CD4-positive, alpha-beta T cell (primary cell): ENCODE data around the gene KDM3A. TPM values are rescaled to one million over a fixed set of nuclear protein-coding genes. Genes with fewer than 3 reads are reported as not detected.

Experiments used
- ATAC-seq: fragments of 200-7000 bp; cut with Tn5 transposase; one replicate; pipeline ENCODE4 v1.10.0; 2022; ENCODE audit warnings: mild to moderate bottlenecking; ENCODE audit not compliant: poor library complexity
- CTCF ChIA-PET: fragments of 350-600 bp; sonication (Branson Sonifier 250); formaldehyde crosslinking; loops from one replicate; lab custom pipeline; 2021; ENCODE audit warnings: antibody characterized with exemption, inconsistent platforms; lab: Charles Lee
- POLR2A ChIA-PET: fragments of 350-600 bp; sonication (Branson Sonifier 250); formaldehyde crosslinking; loops from one replicate; lab custom pipeline; 2021; ENCODE audit warnings: antibody characterized with exemption, inconsistent platforms; lab: Charles Lee
- DNase-seq, 14 experiments: peaks; one replicate each; pipeline ENCODE4 v3.0.0-alpha.2; 2013 to 2020; ENCODE audit warnings: mixed read lengths in 2 of 14
- H3K27ac ChIP-seq, 2 donors: one replicate each; pipeline versions ENCODE4 v1.5.1 to v1.7.0; 2013; ENCODE audit warnings: low read length in 2 of 2, low read depth in 1 of 2, mild to moderate bottlenecking in 1 of 2
- H3K27me3 ChIP-seq, 2 experiments: 1 replicate in 1 of 2; 2 replicates in 1 of 2; pipeline versions ENCODE4 v1.6.1 to v1.7.0; 2013; ENCODE audit warnings: low read length in 2 of 2, control low read depth in 1 of 2, mild to moderate bottlenecking in 1 of 2, moderate library complexity in 1 of 2; ENCODE audit not compliant: insufficient read depth in 2 of 2, control insufficient read depth in 1 of 2
- H3K36me3 ChIP-seq: one replicate; pipeline ENCODE4 v1.6.1; 2013; ENCODE audit warnings: low read length, control low read depth; ENCODE audit not compliant: insufficient read depth
- H3K4me1 ChIP-seq: one replicate; pipeline ENCODE4 v1.6.1; 2013; ENCODE audit warnings: low read length, control low read depth; ENCODE audit not compliant: insufficient read depth
- H3K4me3 ChIP-seq: one replicate; pipeline ENCODE4 v1.5.1; 2013; ENCODE audit warnings: mild to moderate bottlenecking, low read length, moderate library complexity
- H3K9me3 ChIP-seq, 2 experiments: 1 replicate in 1 of 2; 2 replicates in 1 of 2; pipeline versions ENCODE4 v1.6.1 to v1.7.0; 2013; ENCODE audit warnings: low read length in 2 of 2, mild to moderate bottlenecking in 2 of 2, control low read depth in 1 of 2, moderate library complexity in 1 of 2; ENCODE audit not compliant: control insufficient read depth in 1 of 2, insufficient read depth in 1 of 2
- H3K27ac Mint-ChIP-seq: one replicate; pipeline ENCODE4 v1.8.0; 2020; ENCODE audit warnings: mixed read lengths
- H3K27me3 Mint-ChIP-seq: one replicate; pipeline ENCODE4 v1.8.0; 2021; ENCODE audit warnings: mixed read lengths
- H3K36me3 Mint-ChIP-seq: one replicate; pipeline ENCODE4 v1.8.0; 2021; ENCODE audit warnings: low read depth, mixed read lengths
- H3K4me1 Mint-ChIP-seq: one replicate; pipeline ENCODE4 v1.8.0; 2021; ENCODE audit warnings: low read depth, mixed read lengths
- H3K4me3 Mint-ChIP-seq: one replicate; pipeline ENCODE4 v1.8.0; 2020; ENCODE audit warnings: mild to moderate bottlenecking, mixed read lengths
- H3K9me3 Mint-ChIP-seq: one replicate; pipeline ENCODE4 v1.8.0; 2020; ENCODE audit warnings: mixed read lengths
- intact Hi-C, 2 experiments: fragments of 100-400 bp; cut with DNase I in 1 of 2; cut with micrococcal nuclease in 1 of 2; formaldehyde crosslinking; loops; one replicate each; pipeline versions ENCODE4 v1.15.1 to v1.9.0; 2023 to 2025; cut with DNase I, micrococcal nuclease
- total RNA-seq, 174 experiments: library from RNA in 2 of 174; stranded (reverse) in 2 of 174; gene quantifications; one replicate each; pipeline ENCODE4 v1.2.3 and lab custom pipeline; 2021 to 2026
- TF ChIP-seq, protein P1 (sequence below): fragments of 200-600 bp; IDR thresholded peaks from one replicate; pipeline ENCODE4 v1.8.0; 2022; ENCODE audit warnings: antibody characterized with exemption, mild to moderate bottlenecking

Gene KDM3A
- total RNA-seq, 2 experiments from 2014 or later, result 205 to 207 TPM

DNA sequence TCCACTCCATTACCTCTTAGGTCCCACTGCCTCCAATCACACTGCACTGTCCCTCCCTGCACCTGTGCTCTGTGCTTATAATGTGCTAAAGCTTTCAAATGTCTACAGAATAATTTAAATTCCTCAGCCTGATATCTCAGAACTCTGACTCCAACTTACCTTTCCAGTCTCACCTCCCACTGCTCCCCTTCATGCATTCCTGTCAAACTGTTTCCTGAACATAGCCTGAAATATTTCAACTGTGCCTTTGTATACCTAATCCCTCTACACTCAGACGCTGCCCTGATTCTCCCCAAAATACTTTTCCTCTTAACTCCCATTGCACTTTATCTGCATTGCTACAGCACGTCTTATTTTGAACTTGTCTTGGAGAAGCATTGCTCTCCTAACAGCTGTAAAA is 81.5 kb downstream of the KDM3A start:
- Mint-ChIP-seq H3K27ac (no peak overlapping the region), H3K36me3 (peaks cover 39% of the 10 kb centered on the region), H3K9me3 (peaks cover 6% of the 10 kb centered on the region), H3K4me3 (no peak overlapping the region), H3K4me1 (peaks cover 5% of the 10 kb centered on the region), H3K27me3 (no peaks in the 10 kb centered on the region)
- TF ChIP-seq, protein P1, sequence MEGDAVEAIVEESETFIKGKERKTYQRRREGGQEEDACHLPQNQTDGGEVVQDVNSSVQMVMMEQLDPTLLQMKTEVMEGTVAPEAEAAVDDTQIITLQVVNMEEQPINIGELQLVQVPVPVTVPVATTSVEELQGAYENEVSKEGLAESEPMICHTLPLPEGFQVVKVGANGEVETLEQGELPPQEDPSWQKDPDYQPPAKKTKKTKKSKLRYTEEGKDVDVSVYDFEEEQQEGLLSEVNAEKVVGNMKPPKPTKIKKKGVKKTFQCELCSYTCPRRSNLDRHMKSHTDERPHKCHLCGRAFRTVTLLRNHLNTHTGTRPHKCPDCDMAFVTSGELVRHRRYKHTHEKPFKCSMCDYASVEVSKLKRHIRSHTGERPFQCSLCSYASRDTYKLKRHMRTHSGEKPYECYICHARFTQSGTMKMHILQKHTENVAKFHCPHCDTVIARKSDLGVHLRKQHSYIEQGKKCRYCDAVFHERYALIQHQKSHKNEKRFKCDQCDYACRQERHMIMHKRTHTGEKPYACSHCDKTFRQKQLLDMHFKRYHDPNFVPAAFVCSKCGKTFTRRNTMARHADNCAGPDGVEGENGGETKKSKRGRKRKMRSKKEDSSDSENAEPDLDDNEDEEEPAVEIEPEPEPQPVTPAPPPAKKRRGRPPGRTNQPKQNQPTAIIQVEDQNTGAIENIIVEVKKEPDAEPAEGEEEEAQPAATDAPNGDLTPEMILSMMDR, result no peak
- Histone ChIP-seq H3K27me3 (no peaks in the 10 kb centered on the region), H3K27ac (no peak overlapping the region), H3K9me3 (peaks cover 2 to 10% of the 10 kb centered on the region in 2 experiments), H3K4me3 (no peak overlapping the region), H3K36me3 (peaks cover 18% of the 10 kb centered on the region), H3K4me1 (no peaks in the 10 kb centered on the region)
- intact Hi-C loops, result no loop called here
- ATAC-seq (no peak), DNase-seq (no peak)
- ChIA-PET CTCF (no interaction called here), POLR2A (no interaction called here)

- H3K27ac Mint-ChIP-seq, result no peak overlapping the region
- no peaks in the 10 kb centered on the region for H3K4me1 ChIP-seq
- H3K4me3 ChIP-seq, result no peak overlapping the region
- TF ChIP-seq, protein P1, result no peak
- H3K4me3 Mint-ChIP-seq, result no peak overlapping the region
- ATAC-seq (no peak), DNase-seq (no peak)
- H3K27me3 ChIP-seq, result no peaks in the 10 kb centered on the region
- H3K36me3 Mint-ChIP-seq, result peaks cover 43% of the 10 kb centered on the region
- peaks cover 6% of the 10 kb centered on the region for H3K9me3 Mint-ChIP-seq
- no peaks in the 10 kb centered on the region for H3K27me3 Mint-ChIP-seq
- POLR2A ChIA-PET, result no interaction called here
- H3K9me3 ChIP-seq, result peaks cover 2 to 10% of the 10 kb centered on the region in 2 experiments
- peaks cover 2% of the 10 kb centered on the region for H3K4me1 Mint-ChIP-seq
- intact Hi-C loops, result no loop called here
- H3K27ac ChIP-seq, result no peak overlapping the region
- H3K36me3 ChIP-seq, result peaks cover 21% of the 10 kb centered on the region
- CTCF ChIA-PET, result no interaction called here
Observed at GRCh38 chr2:86523491-86523890, 82.3 kb downstream of the KDM3A start.

GRCh38 chr2:86525421-86526340 is 84.5 kb downstream of the KDM3A start:
- H3K9me3 Mint-ChIP-seq, result peaks cover 2% of the 10 kb centered on the region
- no peak overlapping the region for H3K27ac Mint-ChIP-seq
- H3K9me3 ChIP-seq, result peaks cover under 1% of the 10 kb centered on the region in 2 experiments
- ATAC-seq, result no peak
- H3K4me1 ChIP-seq, result no peaks in the 10 kb centered on the region
- TF ChIP-seq, protein P1, result no peak
- peaks cover 24% of the 10 kb centered on the region for H3K36me3 ChIP-seq
- no peaks in the 10 kb centered on the region for H3K4me1 Mint-ChIP-seq
- H3K36me3 Mint-ChIP-seq, result peaks cover 58% of the 10 kb centered on the region
- no peaks in the 10 kb centered on the region for H3K27me3 Mint-ChIP-seq
- ChIA-PET POLR2A (no interaction called here), CTCF (no interaction called here)
- H3K27me3 ChIP-seq, result no peaks in the 10 kb centered on the region
- no peak overlapping the region for H3K4me3 ChIP-seq
- H3K27ac ChIP-seq, result no peak overlapping the region
- intact Hi-C loops, result no loop called here
- no peak overlapping the region for H3K4me3 Mint-ChIP-seq
- DNase-seq, result no peak
